Measurements from ENCODE around the gene RORB.

RORB gene

GRCh38 chr9:74496819-74497747, at the start of gene RORB:
TSS of gene RORB (plus strand) at chr9:74497335. CDS start at chr9:74497977, 642 bp downstream.
- peak; percentile 44 for DNase-seq

- DNase-seq: no peak
Observed at GRCh38 chr9:74447451-74448193, 49.5 kb upstream of the RORB start.

DNA sequence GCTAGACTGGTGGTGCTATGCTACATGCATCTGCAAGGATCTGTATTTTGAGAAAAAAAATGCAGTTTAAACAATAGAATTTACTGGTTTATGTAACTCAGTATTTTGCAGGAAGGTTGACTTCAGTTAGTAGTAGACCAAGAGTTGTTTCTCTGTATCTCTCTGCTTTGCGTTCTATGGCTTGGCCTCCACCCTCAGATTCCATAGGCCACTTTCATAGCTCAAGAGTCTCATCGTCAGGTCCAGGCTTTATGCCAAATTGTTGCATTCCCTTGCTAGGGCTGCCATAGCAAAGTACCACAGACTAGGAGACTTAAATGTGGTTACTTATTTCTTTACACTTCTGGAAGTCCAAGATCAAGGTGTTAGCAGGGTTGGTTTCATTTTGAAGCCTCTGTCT, 48.1 kb upstream of the RORB start:
- no peak for DNase-seq

GRCh38 chr9:74458832-74459231, 38.3 kb upstream of the RORB start:
- DNase-seq: no peak

DNA sequence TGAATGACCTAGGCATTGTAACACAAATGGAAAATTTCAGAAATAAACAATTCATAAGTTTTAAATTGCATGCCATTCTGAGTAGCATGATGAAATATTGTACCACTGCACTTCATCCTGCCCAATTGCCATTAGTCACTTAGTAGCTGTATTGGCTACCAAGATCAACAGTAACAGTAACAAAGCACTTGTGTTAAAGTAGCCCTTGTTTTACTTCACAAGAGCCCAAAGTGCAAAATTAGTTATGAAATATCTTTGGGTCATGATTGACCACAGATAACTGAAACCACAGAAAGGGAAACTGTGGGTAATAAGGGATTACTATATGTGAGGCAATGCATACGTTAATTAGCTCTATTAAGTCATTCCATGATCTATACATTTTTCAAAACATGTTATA, 33.3 kb upstream of the RORB start:
- DNase-seq: no peak

DNA sequence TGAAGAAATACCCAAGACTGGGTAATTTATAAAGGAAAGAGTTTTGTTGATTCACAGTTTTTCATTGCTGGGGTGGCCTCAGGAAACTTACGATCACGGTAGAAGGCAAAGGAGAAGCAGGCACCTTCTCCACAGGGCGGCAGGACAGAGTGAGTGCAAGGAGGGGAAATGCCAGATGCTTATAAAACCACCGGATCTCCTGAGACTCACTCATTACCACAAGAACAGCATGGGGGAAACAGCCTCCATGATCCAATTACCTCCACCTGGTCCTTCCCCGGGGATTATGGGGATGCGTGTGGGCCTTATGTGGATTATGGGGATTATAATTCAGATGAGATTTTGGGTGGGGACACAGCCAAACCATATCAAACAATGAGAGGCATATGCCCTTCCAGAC, 18.5 kb upstream of the RORB start:
- no peak for DNase-seq

- DNase-seq: no peak
Observed at GRCh38 chr9:74479711-74480110, 17.4 kb upstream of the RORB start.

GRCh38 chr9:74487395-74487794, 9.7 kb upstream of the RORB start:
- no peak for DNase-seq

DNA sequence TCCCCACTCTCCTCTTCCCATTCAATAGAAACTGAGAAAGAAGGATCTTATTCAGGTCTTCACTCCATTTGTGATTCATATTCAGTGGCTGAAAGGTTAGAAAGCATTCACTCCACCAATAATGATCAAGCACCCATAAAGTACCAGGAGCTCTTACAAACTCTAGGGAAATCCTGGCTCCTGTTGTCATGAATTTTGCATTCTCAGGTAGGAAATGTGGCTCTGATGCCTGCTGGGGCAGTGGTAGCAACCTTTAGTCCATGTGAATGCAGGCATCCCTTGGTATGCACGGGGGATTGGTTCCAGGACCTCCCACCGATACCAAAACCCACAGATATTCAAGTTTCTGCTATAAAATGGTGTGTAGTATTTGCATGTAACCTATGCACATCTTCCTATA, 3.6 kb upstream of the RORB start:
- DNase-seq: no peak

- DNase-seq: no peak
Observed at GRCh38 chr9:74494490-74494889, 2.6 kb upstream of the RORB start.

GRCh38 chr9:74496406-74496805, 729 bp upstream of the RORB start:
- no peak for DNase-seq

DNA sequence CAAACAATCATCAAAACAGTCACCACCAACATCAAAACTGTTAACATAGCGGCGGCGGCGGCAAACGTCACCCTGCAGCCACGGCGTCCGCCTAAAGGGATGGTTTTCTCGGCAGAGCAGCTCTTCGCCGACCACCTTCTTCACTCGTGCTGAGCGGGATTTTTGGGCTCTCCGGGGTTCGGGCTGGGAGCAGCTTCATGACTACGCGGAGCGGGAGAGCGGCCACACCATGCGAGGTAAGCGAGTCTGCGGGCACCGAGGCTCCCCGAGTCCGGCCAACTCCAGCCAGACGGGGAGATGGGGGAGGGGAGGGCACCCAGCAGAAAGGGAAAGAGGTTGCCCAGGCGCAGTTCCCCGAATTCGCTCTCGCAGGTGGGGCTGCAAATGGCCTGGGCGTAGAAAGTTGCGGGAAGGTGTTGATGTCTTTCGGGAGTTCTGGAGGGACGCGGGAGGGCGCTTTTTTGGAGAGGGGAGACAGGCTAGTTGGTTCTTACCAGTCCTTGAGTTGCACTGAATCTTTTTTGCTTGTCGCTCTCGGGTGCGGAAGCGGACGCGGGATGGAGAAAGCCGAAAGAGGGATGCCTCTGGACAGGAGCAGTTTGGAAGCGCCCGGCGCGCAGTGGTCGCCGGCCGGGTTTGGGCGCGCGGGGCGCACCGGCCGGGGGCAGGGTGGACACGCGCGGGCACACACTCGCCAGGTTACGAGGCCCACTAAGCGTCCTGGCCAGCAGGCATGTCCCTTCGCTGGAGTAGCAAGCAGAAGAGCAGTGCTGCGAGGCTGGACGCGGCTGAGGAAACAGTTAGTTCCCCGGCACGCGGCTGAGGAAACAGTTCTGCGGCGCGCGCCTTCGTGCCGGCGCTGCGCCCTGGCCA, 849 bp downstream of the RORB start:
- DNase-seq: no peak

DNA sequence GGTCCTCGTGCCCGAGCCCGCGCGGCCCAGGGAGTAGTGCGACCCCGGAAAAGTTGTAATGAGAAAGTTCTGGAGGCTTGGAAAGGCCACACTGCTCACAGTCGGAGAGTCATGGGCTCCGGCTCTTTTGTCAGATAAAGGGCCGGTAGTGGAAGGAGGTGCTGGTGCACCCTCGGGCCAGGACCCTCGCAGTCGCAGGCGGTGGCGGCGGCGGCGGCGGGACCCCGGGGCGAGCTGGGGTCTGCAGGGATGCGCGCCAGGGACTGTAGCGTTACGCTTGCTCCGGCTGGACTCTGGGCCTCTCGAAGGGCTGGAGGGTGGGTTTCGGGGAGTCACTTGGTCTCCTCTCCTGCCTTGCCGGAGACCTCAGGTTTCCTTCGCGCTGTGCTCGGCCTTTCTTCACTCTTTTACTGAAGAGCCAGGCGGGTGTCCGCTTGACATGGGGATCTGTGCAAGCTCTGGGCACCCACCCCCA, 1.5 kb downstream of the RORB start:
- no peak for DNase-seq

DNA sequence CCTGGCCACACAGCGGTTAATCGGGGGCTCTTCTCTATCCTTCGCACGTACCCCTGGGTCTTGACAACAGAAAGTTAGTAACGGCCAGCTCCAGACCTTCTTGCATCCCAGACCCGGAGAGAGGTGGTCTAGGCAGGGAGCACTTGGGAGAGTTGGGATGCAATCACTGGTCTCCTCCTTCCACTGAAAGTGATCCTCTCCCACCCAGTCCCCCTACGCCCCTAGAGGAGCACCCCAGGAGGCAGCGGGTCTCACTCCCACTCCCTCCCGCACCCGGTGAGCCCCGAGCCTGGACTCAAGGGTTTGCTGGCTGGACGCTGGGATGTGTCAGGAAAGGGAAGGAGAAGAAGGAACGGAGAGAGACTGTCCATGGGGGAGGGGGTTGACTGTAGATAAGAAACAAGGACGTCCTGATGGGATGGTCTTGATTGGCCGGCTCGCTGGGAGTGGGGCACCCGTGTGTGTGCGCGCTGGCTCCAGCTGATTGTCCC, 2.0 kb downstream of the RORB start:
- DNase-seq: no peak

DNA sequence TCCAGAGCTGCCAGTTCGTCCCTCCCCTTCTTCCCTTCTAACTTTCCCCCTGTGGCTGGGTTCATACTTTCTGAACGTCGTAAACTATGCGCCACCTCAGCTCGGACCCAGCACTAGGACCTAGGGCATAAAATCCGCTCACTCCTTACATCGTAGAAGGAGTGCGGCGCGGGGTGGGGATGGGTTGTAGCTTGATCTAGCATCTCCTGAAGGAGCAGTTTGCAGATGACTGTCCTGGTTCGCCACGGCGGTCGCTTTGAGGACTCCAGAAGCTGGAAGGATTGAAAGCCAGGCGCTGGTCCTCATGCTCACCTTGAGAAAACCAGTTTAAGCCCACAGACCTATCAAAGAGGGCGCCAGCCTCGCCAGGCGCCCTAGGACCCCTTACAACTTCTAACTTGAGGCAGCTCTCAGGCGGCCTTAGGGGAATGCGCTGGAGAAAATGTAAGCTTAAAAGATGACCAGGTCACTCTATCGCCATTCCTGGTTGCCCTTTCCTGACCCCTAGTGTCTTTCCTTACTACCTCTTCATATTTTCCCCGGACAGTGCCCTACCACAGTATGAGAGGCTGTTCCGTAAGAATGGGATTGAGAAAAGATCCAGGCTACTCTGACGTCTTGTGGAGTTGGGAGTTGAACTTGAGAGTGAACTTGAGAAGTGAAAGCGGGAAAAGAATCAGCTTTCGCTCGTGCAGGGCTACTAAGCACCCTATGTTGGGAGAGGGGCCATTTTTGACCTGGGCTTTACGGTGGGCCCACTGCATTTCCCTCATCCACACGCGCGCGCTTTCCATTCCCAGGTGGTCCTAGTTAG, 2.8 kb downstream of the RORB start:
- no peak for DNase-seq

- DNase-seq: no peak
Observed at GRCh38 chr9:74500584-74500924, 3.4 kb downstream of the RORB start.

DNA sequence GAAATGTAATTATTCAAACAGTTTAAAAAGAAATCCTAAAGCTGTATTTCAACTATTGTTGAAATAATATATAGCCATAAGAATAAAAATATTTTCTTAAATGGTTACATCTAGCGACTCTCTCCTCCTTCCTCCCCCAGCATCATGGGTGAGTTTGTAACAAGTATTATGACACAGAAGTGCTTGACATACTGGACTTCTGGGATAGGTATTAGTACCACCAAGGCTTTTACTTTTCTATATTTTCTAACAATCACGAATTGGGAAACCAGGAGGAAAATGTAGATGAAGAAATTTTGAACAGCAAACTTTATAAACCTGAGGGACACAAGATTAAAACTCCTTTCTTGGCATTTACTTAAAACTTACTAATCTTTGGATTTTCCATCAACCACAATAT, 4.4 kb downstream of the RORB start:
- no peak for DNase-seq

- DNase-seq: no peak
Observed at GRCh38 chr9:74503219-74503618, 6.1 kb downstream of the RORB start.

DNA sequence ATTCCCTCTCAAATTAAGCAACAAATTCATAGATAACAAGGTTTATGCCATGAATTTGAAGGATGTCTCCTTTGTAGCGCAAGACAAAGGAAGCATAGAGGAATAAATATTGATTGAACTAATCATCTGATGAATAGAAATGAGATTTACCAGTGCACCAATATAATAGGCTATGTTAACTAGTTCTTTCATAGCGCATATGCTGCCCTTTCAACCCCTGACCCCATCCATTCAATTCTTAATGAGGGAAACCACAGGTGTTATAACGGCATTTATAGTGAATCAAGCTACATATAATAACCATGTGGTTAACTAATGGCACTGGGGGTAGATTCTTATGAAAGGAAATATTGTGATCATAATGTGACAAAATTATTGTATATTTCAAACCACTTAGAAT, 6.5 kb downstream of the RORB start:
- no peak for DNase-seq

GRCh38 chr9:74511333-74511732, 14.2 kb downstream of the RORB start:
- no peak for DNase-seq

DNA sequence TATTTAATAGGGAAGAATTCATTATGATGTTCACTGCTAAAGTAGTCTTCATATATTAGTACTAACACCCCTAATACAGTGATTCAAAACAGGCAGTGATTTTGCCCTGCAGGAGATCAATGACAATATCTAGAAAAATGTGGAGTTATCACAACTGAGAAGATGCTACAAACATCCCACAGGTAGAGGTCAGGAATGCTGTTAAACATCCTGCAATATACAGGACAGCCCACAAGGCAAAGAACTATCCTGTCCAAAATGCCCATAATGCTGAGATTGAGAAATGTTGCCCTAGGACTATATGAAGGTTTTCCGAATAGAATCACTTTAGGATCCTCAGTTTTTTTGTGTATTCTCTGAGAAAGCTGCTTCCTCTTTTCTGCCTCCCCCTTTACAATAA, 15.3 kb downstream of the RORB start:
- no peak for DNase-seq

GRCh38 chr9:74513221-74513620, 16.1 kb downstream of the RORB start:
- DNase-seq: no peak

Measured in CD4-positive, alpha-beta T cell treated with Interferon gamma for 1 hour (primary cell).